PC-9 (cell line): Measurements from ENCODE around the gene BRPF3. TPM values are rescaled to one million over a fixed set of nuclear protein-coding genes. Genes with fewer than 3 reads are reported as not detected.

Experiments used
- BruUV-seq: library from RNA; stranded (reverse); fragments of 400-500 nt; replicated peaks from 2 replicates; lab custom pipeline; 2021; lab: Mats Ljungman, UMichigan
- CTCF ChIA-PET: fragments of 300-600 bp; sonication (Branson Sonifier 250); formaldehyde crosslinking; loops from one replicate; lab custom pipeline; 2022; ENCODE audit warnings: antibody characterized with exemption; lab: Charles Lee
- POLR2A ChIA-PET: fragments of 300-600 bp; sonication (Branson Sonifier 250); formaldehyde crosslinking; loops from one replicate; lab custom pipeline; 2022; ENCODE audit warnings: antibody characterized with exemption; ENCODE audit not compliant: unreplicated experiment; lab: Charles Lee
- DNase-seq, 2 experiments: peaks; one replicate each; pipeline versions ENCODE4 v3.0.0 to v3.0.0-alpha.2; 2015 to 2022; ENCODE audit warnings: mixed read lengths in 1 of 2
- H2AFZ ChIP-seq: fragments of 200-600 bp; sonication (generic); 2 replicates; pipeline ENCODE4 v1.8.1; 2017; ENCODE audit warnings: antibody characterized with exemption
- H3F3A ChIP-seq: fragments of 200-600 bp; sonication (generic); 2 replicates; pipeline ENCODE4 v1.8.1; 2017; ENCODE audit warnings: antibody characterized with exemption, mild to moderate bottlenecking, low read depth; ENCODE audit not compliant: insufficient read depth
- H3K27ac ChIP-seq: fragments of 200-600 bp; sonication (generic); 2 replicates; pipeline ENCODE4 v1.6.1; 2016; ENCODE audit warnings: mixed run types
- H3K27me3 ChIP-seq: fragments of 200-600 bp; sonication (generic); 2 replicates; pipeline ENCODE4 v1.6.1; 2016; ENCODE audit warnings: low read depth, mixed run types; ENCODE audit not compliant: insufficient read depth
- H3K36me3 ChIP-seq: fragments of 200-600 bp; sonication (generic); 2 replicates; pipeline ENCODE4 v1.6.1; 2016; ENCODE audit warnings: low read depth, mixed run types
- H3K4me1 ChIP-seq: fragments of 200-600 bp; sonication (generic); replicated peaks from 2 replicates; pipeline ENCODE4 v1.6.1; 2016; ENCODE audit warnings: mixed run types; ENCODE audit not compliant: insufficient read depth
- H3K4me2 ChIP-seq: fragments of 200-600 bp; sonication (generic); 2 replicates; pipeline ENCODE4 v1.6.1; 2017; ENCODE audit warnings: mixed run types
- H3K4me3 ChIP-seq: fragments of 200-600 bp; sonication (generic); 2 replicates; pipeline ENCODE4 v1.6.1; 2016; ENCODE audit warnings: mixed run types
- H3K79me2 ChIP-seq: fragments of 200-600 bp; sonication (generic); 2 replicates; pipeline ENCODE4 v1.6.1; 2017; ENCODE audit warnings: low read depth, mixed run types
- H3K9me2 ChIP-seq: fragments of 200-600 bp; sonication (generic); 2 replicates; pipeline ENCODE4 v1.8.1; 2017; ENCODE audit warnings: mild to moderate bottlenecking; ENCODE audit not compliant: insufficient read depth
- H3K9me3 ChIP-seq: fragments of 200-600 bp; sonication (generic); 2 replicates; pipeline ENCODE4 v1.8.1; 2016; ENCODE audit warnings: low read depth; ENCODE audit not compliant: insufficient read depth
- H4K20me1 ChIP-seq: fragments of 200-600 bp; sonication (generic); 2 replicates; pipeline ENCODE4 v1.8.1; 2017; ENCODE audit not compliant: insufficient read depth
- EZH2 ChIP-seq: fragments of 200-600 bp; sonication (generic); IDR thresholded peaks from 2 replicates; pipeline ENCODE4 v1.8.0; 2017; ENCODE audit warnings: antibody characterized with exemption, low read depth
- intact Hi-C: fragments of 100-400 bp; cut with micrococcal nuclease; formaldehyde crosslinking; loops from one replicate; pipeline ENCODE4 v1.10.0; 2022; ENCODE audit not compliant: unreplicated experiment
- total RNA-seq: library from RNA; stranded (reverse); gene quantifications from 2 replicates; pipeline ENCODE4 v1.2.3, GENCODE V29; 2021
- TF ChIP-seq, protein P1 (sequence below): fragments of 200-600 bp; sonication (generic); conservative IDR thresholded peaks from 2 replicates; pipeline ENCODE4 v1.6.1; 2017; ENCODE audit warnings: mixed run types, antibody characterized with exemption, mild to moderate bottlenecking, moderate library complexity

The BRPF3 gene
- total RNA-seq, 1 experiment from 2014 or later: 32.3 TPM

DNA sequence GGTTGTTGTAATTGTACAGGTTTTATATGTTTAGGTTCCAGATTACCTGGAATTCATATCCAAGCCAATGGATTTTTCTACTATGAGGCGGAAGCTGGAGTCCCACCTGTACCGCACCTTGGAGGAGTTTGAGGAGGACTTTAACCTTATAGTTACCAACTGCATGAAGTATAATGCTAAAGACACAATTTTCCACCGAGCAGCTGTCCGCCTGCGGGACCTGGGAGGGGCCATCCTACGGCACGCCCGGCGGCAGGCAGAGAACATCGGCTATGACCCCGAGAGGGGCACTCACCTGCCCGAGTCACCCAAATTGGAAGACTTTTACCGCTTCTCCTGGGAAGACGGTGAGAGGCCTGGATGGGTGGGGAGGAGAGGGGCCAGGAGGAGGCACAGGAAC lies 13.6 kb downstream of the BRPF3 start:
- POLR2A ChIA-PET: no interaction called here
- peaks cover 6% of the 10 kb centered on the region for H3K79me2 ChIP-seq
- no peak overlapping the region for H2AFZ ChIP-seq
- intact Hi-C loops: no loop called here
- no peaks in the 10 kb centered on the region for H3K9me2 ChIP-seq
- peaks cover 63% of the 10 kb centered on the region for H3K36me3 ChIP-seq
- H3K4me3 ChIP-seq: no peak overlapping the region
- no peaks in the 10 kb centered on the region for H3K9me3 ChIP-seq
- H3K27me3 ChIP-seq: no peaks in the 10 kb centered on the region
- no peak overlapping the region for H3K4me2 ChIP-seq
- no TSS peak for BruUV-seq
- no peak for TF ChIP-seq EZH2
- TF ChIP-seq, protein P1, sequence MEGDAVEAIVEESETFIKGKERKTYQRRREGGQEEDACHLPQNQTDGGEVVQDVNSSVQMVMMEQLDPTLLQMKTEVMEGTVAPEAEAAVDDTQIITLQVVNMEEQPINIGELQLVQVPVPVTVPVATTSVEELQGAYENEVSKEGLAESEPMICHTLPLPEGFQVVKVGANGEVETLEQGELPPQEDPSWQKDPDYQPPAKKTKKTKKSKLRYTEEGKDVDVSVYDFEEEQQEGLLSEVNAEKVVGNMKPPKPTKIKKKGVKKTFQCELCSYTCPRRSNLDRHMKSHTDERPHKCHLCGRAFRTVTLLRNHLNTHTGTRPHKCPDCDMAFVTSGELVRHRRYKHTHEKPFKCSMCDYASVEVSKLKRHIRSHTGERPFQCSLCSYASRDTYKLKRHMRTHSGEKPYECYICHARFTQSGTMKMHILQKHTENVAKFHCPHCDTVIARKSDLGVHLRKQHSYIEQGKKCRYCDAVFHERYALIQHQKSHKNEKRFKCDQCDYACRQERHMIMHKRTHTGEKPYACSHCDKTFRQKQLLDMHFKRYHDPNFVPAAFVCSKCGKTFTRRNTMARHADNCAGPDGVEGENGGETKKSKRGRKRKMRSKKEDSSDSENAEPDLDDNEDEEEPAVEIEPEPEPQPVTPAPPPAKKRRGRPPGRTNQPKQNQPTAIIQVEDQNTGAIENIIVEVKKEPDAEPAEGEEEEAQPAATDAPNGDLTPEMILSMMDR: no peak
- no peak overlapping the region for H3K27ac ChIP-seq
- DNase-seq: no peak
- H3F3A ChIP-seq: no peaks in the 10 kb centered on the region
- H4K20me1 ChIP-seq: peaks cover 5% of the 10 kb centered on the region; the same call in 1 of the 2 replicates
- CTCF ChIA-PET: no interaction called here
- H3K4me1 ChIP-seq: no peaks in the 10 kb centered on the region

DNA sequence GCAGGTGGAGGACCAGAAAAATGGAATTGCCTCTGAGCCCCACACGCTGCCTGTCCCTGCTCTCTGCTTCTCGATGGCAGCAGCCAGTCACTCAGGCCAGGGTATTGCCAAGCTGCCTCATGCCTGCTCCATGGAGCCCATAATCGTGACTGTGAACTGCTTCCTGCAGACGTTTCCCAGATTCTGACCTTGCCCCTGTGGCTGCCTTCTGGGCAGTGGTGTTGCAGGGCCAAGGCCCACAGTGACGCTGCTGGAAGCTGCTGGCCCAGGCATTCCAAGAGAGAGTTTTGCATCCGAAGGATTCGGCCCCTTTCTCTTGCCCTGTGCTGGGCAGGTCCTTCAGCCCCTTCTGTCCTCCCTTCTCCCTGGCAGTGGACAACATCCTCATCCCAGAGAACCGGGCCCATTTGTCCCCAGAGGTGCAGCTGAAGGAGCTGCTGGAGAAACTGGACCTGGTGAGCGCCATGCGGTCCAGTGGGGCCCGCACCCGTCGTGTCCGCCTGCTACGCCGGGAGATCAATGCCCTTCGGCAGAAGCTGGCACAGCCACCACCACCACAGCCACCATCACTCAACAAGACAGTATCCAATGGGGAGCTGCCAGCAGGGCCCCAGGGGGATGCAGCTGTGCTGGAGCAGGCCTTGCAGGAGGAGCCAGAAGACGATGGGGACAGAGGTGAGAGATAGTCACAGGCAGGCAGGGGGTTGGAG lies 14.5 kb downstream of the BRPF3 start:
- no peak for DNase-seq
- POLR2A ChIA-PET: no interaction called here
- H3K9me3 ChIP-seq: no peaks in the 10 kb centered on the region
- no TSS peak for BruUV-seq
- H4K20me1 ChIP-seq: no peaks in the 10 kb centered on the region
- H2AFZ ChIP-seq: no peak overlapping the region
- CTCF ChIA-PET: interaction anchor here (0.6 kb wide), 1 partner anchor 297 kb away, joined by 5 read pairs; no protein-coding TSS in a partner anchor
- H3K27me3 ChIP-seq: no peaks in the 10 kb centered on the region
- H3K4me3 ChIP-seq: no peak overlapping the region
- H3K36me3 ChIP-seq: peaks cover 61% of the 10 kb centered on the region
- TF ChIP-seq, protein P1: no peak
- no peak for TF ChIP-seq EZH2
- no peak overlapping the region for H3K4me2 ChIP-seq
- no peaks in the 10 kb centered on the region for H3K9me2 ChIP-seq
- H3F3A ChIP-seq: no peaks in the 10 kb centered on the region
- H3K27ac ChIP-seq: no peak overlapping the region
- intact Hi-C loops: no loop called here
- no peaks in the 10 kb centered on the region for H3K4me1 ChIP-seq
- peaks cover 6% of the 10 kb centered on the region; the same call in 1 of the 2 replicates for H3K79me2 ChIP-seq

DNA sequence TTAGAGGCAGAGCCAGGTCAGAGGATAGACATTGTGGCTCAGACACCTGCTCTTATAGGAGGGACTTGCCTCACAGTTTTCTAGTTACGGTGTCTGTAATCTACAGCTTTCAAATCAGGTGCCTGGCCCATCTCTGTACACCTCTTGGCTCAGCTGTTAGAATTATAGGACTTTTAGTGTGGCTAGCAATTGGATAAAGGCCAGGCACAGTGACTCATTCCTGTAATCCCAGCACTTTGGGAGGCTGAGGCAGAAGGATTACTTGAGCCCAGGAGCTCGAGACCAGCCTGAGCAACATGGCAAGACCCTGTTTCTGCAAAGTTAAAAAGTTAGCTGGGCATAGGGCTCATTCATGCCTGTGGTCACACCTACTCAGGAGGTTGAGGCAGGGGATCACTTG lies 20.0 kb downstream of the BRPF3 start:
- Histone ChIP-seq H3K9me2 (no peaks in the 10 kb centered on the region), H3K9me3 (no peaks in the 10 kb centered on the region), H3K79me2 (no peaks in the 10 kb centered on the region), H3K4me2 (no peak overlapping the region), H4K20me1 (no peaks in the 10 kb centered on the region), H3K4me1 (no peaks in the 10 kb centered on the region), H3K27ac (no peak overlapping the region), H2AFZ (no peak overlapping the region), H3K36me3 (peaks cover 29% of the 10 kb centered on the region), H3K4me3 (no peak overlapping the region), H3F3A (no peaks in the 10 kb centered on the region), H3K27me3 (no peaks in the 10 kb centered on the region)
- intact Hi-C loops: no loop called here
- no peak for DNase-seq
- BruUV-seq: no TSS peak
- TF ChIP-seq, protein P1: no peak
- no peak for TF ChIP-seq EZH2
- ChIA-PET CTCF (interaction anchor here (0.6 kb wide), 1 partner anchor 1385 kb away, joined by 4 read pairs; no protein-coding TSS in a partner anchor), POLR2A (no interaction called here)
